Measurements from ENCODE around the gene IMMP2L. TPM values are rescaled to one million over a fixed set of nuclear protein-coding genes. Genes with fewer than 3 reads are reported as not detected.

The IMMP2L gene
- total RNA-seq, 1 experiment from 2014 or later: 17.2 TPM

- Histone ChIP-seq H3K9me3 (ENCODE audit: low read length) (peaks cover 25% of the 10 kb centered on the region), H3K4me2 (ENCODE audit: low read depth, low read length, poor library complexity, severe bottlenecking) (no peak overlapping the region), H2AFZ (ENCODE audit: low read length) (no peak overlapping the region), H3K9me2 (replicated peaks; ENCODE audit: insufficient read depth, low read length) (no peaks in the 10 kb centered on the region), H3K27me3 (ENCODE audit: low read length) (no peaks in the 10 kb centered on the region), H4K20me1 (ENCODE audit: insufficient read depth, low read depth, low read length) (no peaks in the 10 kb centered on the region), H3K4me1 (ENCODE audit: low read length) (no peaks in the 10 kb centered on the region), H3K27ac (ENCODE audit: low read length) (no peak overlapping the region), H3K79me2 (ENCODE audit: low read length) (no peaks in the 10 kb centered on the region), H3K9ac (ENCODE audit: low read length) (no peak overlapping the region), H3K4me3 (ENCODE audit: low read length) (no peak overlapping the region), H3K36me3 (ENCODE audit: insufficient read depth, low read length) (no peaks in the 10 kb centered on the region)
- no peak for DNase-seq
Measured at GRCh38 chr7:110880971-110881370, 681.3 kb downstream of the IMMP2L start.

- peaks cover 33% of the 10 kb centered on the region for H3K9me3 ChIP-seq (ENCODE audit: low read length)
- no peak overlapping the region for H3K4me3 ChIP-seq (ENCODE audit: low read length)
- no peak overlapping the region for H3K4me2 ChIP-seq (ENCODE audit: low read depth, low read length, poor library complexity, severe bottlenecking)
- DNase-seq: no peak
- H3K36me3 ChIP-seq (ENCODE audit: insufficient read depth, low read length): no peaks in the 10 kb centered on the region
- H3K9me2 ChIP-seq (replicated peaks; ENCODE audit: insufficient read depth, low read length): no peaks in the 10 kb centered on the region
- no peaks in the 10 kb centered on the region for H4K20me1 ChIP-seq (ENCODE audit: insufficient read depth, low read depth, low read length)
- H3K79me2 ChIP-seq (ENCODE audit: low read length): no peaks in the 10 kb centered on the region
- H2AFZ ChIP-seq (ENCODE audit: low read length): no peak overlapping the region
- H3K27me3 ChIP-seq (ENCODE audit: low read length): no peaks in the 10 kb centered on the region
- no peak overlapping the region for H3K27ac ChIP-seq (ENCODE audit: low read length)
- no peak overlapping the region for H3K9ac ChIP-seq (ENCODE audit: low read length)
- H3K4me1 ChIP-seq (ENCODE audit: low read length): no peaks in the 10 kb centered on the region
Measured at GRCh38 chr7:110877016-110877415, 685.3 kb downstream of the IMMP2L start.

GRCh38 chr7:110875346-110875745 lies 686.9 kb downstream of the IMMP2L start:
- Histone ChIP-seq H4K20me1 (ENCODE audit: insufficient read depth, low read depth, low read length) (no peaks in the 10 kb centered on the region), H3K27me3 (ENCODE audit: low read length) (no peaks in the 10 kb centered on the region), H3K4me2 (ENCODE audit: low read depth, low read length, poor library complexity, severe bottlenecking) (no peak overlapping the region), H3K36me3 (ENCODE audit: insufficient read depth, low read length) (no peaks in the 10 kb centered on the region), H2AFZ (ENCODE audit: low read length) (no peak overlapping the region), H3K9ac (ENCODE audit: low read length) (no peak overlapping the region), H3K79me2 (ENCODE audit: low read length) (no peaks in the 10 kb centered on the region), H3K9me2 (replicated peaks; ENCODE audit: insufficient read depth, low read length) (no peaks in the 10 kb centered on the region), H3K4me1 (ENCODE audit: low read length) (no peaks in the 10 kb centered on the region), H3K9me3 (ENCODE audit: low read length) (peaks cover 42% of the 10 kb centered on the region), H3K27ac (ENCODE audit: low read length) (no peak overlapping the region), H3K4me3 (ENCODE audit: low read length) (no peak overlapping the region)
- DNase-seq: no peak

- H3K27me3 ChIP-seq (ENCODE audit: low read length): no peaks in the 10 kb centered on the region
- H3K27ac ChIP-seq (ENCODE audit: low read length): no peak overlapping the region
- no peak overlapping the region for H3K9ac ChIP-seq (ENCODE audit: low read length)
- H4K20me1 ChIP-seq (ENCODE audit: insufficient read depth, low read depth, low read length): no peaks in the 10 kb centered on the region
- no peak overlapping the region for H3K4me2 ChIP-seq (ENCODE audit: low read depth, low read length, poor library complexity, severe bottlenecking)
- H3K36me3 ChIP-seq (ENCODE audit: insufficient read depth, low read length): no peaks in the 10 kb centered on the region
- no peak overlapping the region for H3K4me3 ChIP-seq (ENCODE audit: low read length)
- H3K4me1 ChIP-seq (ENCODE audit: low read length): no peaks in the 10 kb centered on the region
- H2AFZ ChIP-seq (ENCODE audit: low read length): no peak overlapping the region
- H3K9me2 ChIP-seq (replicated peaks; ENCODE audit: insufficient read depth, low read length): no peaks in the 10 kb centered on the region
- no peak for DNase-seq
- H3K79me2 ChIP-seq (ENCODE audit: low read length): no peaks in the 10 kb centered on the region
- peaks cover 52% of the 10 kb centered on the region for H3K9me3 ChIP-seq (ENCODE audit: low read length)
Measured at GRCh38 chr7:110871856-110872255, 690.4 kb downstream of the IMMP2L start.

- no peaks in the 10 kb centered on the region for H3K27me3 ChIP-seq (ENCODE audit: low read length)
- no peak overlapping the region for H3K4me3 ChIP-seq (ENCODE audit: low read length)
- peaks cover 51% of the 10 kb centered on the region for H3K9me3 ChIP-seq (ENCODE audit: low read length)
- H2AFZ ChIP-seq (ENCODE audit: low read length): no peak overlapping the region
- no peak for DNase-seq
- no peaks in the 10 kb centered on the region for H3K79me2 ChIP-seq (ENCODE audit: low read length)
- H4K20me1 ChIP-seq (ENCODE audit: insufficient read depth, low read depth, low read length): no peaks in the 10 kb centered on the region
- H3K4me1 ChIP-seq (ENCODE audit: low read length): no peaks in the 10 kb centered on the region
- H3K4me2 ChIP-seq (ENCODE audit: low read depth, low read length, poor library complexity, severe bottlenecking): no peak overlapping the region
- H3K36me3 ChIP-seq (ENCODE audit: insufficient read depth, low read length): no peaks in the 10 kb centered on the region
- H3K9ac ChIP-seq (ENCODE audit: low read length): no peak overlapping the region
- H3K27ac ChIP-seq (ENCODE audit: low read length): no peak overlapping the region
- no peaks in the 10 kb centered on the region for H3K9me2 ChIP-seq (replicated peaks; ENCODE audit: insufficient read depth, low read length)
Measured at GRCh38 chr7:110870926-110871325, 691.4 kb downstream of the IMMP2L start.

- Histone ChIP-seq H3K36me3 (ENCODE audit: insufficient read depth, low read length) (no peaks in the 10 kb centered on the region), H3K9me2 (replicated peaks; ENCODE audit: insufficient read depth, low read length) (no peaks in the 10 kb centered on the region), H4K20me1 (ENCODE audit: insufficient read depth, low read depth, low read length) (no peaks in the 10 kb centered on the region), H3K4me1 (ENCODE audit: low read length) (no peaks in the 10 kb centered on the region), H3K79me2 (ENCODE audit: low read length) (no peaks in the 10 kb centered on the region), H3K27ac (ENCODE audit: low read length) (no peak overlapping the region), H3K9ac (ENCODE audit: low read length) (no peak overlapping the region), H3K9me3 (ENCODE audit: low read length) (peaks cover 49% of the 10 kb centered on the region), H3K4me2 (ENCODE audit: low read depth, low read length, poor library complexity, severe bottlenecking) (no peak overlapping the region), H3K27me3 (ENCODE audit: low read length) (no peaks in the 10 kb centered on the region), H3K4me3 (ENCODE audit: low read length) (no peak overlapping the region), H2AFZ (ENCODE audit: low read length) (no peak overlapping the region)
- no peak for DNase-seq
Measured at GRCh38 chr7:110868458-110868857, 693.8 kb downstream of the IMMP2L start.

GRCh38 chr7:110867771-110868170 lies 694.5 kb downstream of the IMMP2L start:
- Histone ChIP-seq H3K4me3 (ENCODE audit: low read length) (no peak overlapping the region), H3K4me1 (ENCODE audit: low read length) (no peaks in the 10 kb centered on the region)
- no peak for DNase-seq

GRCh38 chr7:110863258-110863657 lies 699.0 kb downstream of the IMMP2L start:
- Histone ChIP-seq H2AFZ (ENCODE audit: low read length) (no peak overlapping the region), H3K4me2 (ENCODE audit: low read depth, low read length, poor library complexity, severe bottlenecking) (no peak overlapping the region), H3K79me2 (ENCODE audit: low read length) (no peaks in the 10 kb centered on the region), H3K4me1 (ENCODE audit: low read length) (no peaks in the 10 kb centered on the region), H3K27me3 (ENCODE audit: low read length) (no peaks in the 10 kb centered on the region), H3K9me2 (replicated peaks; ENCODE audit: insufficient read depth, low read length) (no peaks in the 10 kb centered on the region), H3K4me3 (ENCODE audit: low read length) (no peak overlapping the region), H3K9ac (ENCODE audit: low read length) (no peak overlapping the region), H4K20me1 (ENCODE audit: insufficient read depth, low read depth, low read length) (no peaks in the 10 kb centered on the region), H3K9me3 (ENCODE audit: low read length) (peaks cover 28% of the 10 kb centered on the region), H3K36me3 (ENCODE audit: insufficient read depth, low read length) (no peaks in the 10 kb centered on the region), H3K27ac (ENCODE audit: low read length) (no peak overlapping the region)
- no peak for DNase-seq

More at GRCh38 chr7:110867771-110868170, 694.5 kb downstream of the IMMP2L start:
- Histone ChIP-seq H3K79me2 (ENCODE audit: low read length) (no peaks in the 10 kb centered on the region), H3K27me3 (ENCODE audit: low read length) (no peaks in the 10 kb centered on the region), H3K9me3 (ENCODE audit: low read length) (peaks cover 53% of the 10 kb centered on the region), H4K20me1 (ENCODE audit: insufficient read depth, low read depth, low read length) (no peaks in the 10 kb centered on the region), H3K36me3 (ENCODE audit: insufficient read depth, low read length) (no peaks in the 10 kb centered on the region), H3K9ac (ENCODE audit: low read length) (no peak overlapping the region), H3K9me2 (replicated peaks; ENCODE audit: insufficient read depth, low read length) (no peaks in the 10 kb centered on the region), H2AFZ (ENCODE audit: low read length) (no peak overlapping the region), H3K27ac (ENCODE audit: low read length) (no peak overlapping the region), H3K4me2 (ENCODE audit: low read depth, low read length, poor library complexity, severe bottlenecking) (no peak overlapping the region)

GRCh38 chr7:110861163-110861562 lies 701.1 kb downstream of the IMMP2L start:
- Histone ChIP-seq H3K9me3 (ENCODE audit: low read length) (peaks cover 30% of the 10 kb centered on the region), H3K79me2 (ENCODE audit: low read length) (no peaks in the 10 kb centered on the region), H3K9ac (ENCODE audit: low read length) (no peak overlapping the region), H3K4me1 (ENCODE audit: low read length) (no peaks in the 10 kb centered on the region), H3K36me3 (ENCODE audit: insufficient read depth, low read length) (no peaks in the 10 kb centered on the region), H2AFZ (ENCODE audit: low read length) (no peak overlapping the region), H3K9me2 (replicated peaks; ENCODE audit: insufficient read depth, low read length) (no peaks in the 10 kb centered on the region), H3K4me3 (ENCODE audit: low read length) (no peak overlapping the region), H3K27me3 (ENCODE audit: low read length) (no peaks in the 10 kb centered on the region), H3K27ac (ENCODE audit: low read length) (no peak overlapping the region), H4K20me1 (ENCODE audit: insufficient read depth, low read depth, low read length) (no peaks in the 10 kb centered on the region), H3K4me2 (ENCODE audit: low read depth, low read length, poor library complexity, severe bottlenecking) (no peak overlapping the region)
- no peak for DNase-seq

Measured in Karpas-422 (cell line).